ENCODE data around the gene CD59.
"Not testable (repeated sequence)": the region's sequence is repeated elsewhere in the genome, so short reads cannot be mapped to it uniquely, and the experiment has no call there.

The CD59 gene

DNA sequence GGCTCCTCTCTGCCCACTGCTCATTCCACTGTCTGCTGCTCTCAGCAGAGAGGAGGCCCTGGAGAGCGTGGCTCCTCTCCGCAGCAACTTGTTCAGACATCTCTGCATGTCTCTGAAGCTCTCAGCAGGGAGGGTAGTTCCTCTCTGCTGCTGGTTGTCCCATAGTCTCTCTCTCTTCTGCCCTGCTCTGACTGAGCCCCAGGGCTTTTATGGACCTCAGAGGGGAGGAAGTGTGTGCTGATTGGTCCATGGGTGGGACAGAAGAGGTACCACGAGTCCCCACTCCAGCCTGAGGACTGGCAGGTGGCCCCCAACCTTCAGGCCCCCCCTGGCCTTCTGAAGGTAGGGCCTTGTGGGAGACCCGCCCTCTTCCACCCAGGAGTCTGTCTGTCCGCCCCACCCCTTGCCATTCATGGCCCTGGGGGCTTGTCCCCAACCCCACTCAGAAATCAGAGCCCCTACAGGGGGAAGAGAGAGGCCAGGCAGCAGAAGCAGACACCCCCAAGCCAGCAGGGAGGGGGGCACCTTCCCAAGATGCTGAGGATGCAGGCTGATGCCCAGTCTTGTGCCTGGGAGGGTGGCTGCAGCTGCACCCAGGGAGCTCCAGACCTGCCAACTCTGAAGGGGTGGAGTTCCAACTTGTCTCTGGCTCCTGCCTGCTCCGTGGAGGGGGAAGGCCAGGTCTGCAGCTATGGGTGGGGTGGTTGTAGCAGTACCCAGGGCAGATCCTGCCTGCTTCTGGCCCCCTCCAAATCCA lies 70.7 kb downstream of the CD59 start:
- DNase-seq: no peak

DNA sequence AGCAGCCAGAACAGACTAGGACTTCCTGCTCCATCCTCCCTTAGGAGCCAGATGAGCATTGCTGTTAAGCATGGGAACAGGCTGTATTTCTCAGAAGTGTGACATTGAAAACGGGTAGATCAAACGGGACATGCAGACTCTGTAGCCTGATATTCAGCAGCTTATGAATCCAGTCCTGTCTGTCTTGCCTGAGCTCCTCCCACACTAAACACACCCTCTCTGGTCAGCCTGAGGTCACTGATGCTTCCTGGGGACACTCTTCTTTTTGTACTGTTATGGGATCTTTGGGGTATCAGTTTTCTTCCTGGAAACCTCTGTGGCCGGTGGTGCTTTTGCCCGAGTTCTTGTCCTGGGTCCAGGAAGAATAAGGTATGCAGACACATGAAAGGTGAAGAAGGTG lies 71.4 kb downstream of the CD59 start:
- no peak for DNase-seq

DNA sequence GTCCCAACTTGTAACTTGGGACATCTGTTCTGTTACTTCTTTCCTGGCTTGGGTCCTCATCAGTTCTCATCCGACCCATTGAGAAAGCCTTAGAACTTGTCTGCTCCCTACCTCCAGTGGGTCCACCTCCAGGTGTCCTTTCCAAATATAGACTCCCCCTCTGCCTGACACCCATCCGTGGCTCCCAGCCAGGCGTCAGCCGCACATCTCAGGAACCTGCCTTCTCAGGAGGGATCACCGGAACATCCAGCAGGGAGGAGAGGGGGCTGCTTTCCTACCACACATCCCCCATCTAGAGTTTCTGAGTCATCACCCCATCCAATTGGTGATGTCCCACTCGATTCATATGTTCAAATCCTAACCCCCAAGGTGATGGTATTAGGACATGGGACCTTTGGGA lies 72.1 kb downstream of the CD59 start:
- no peak for DNase-seq

DNA sequence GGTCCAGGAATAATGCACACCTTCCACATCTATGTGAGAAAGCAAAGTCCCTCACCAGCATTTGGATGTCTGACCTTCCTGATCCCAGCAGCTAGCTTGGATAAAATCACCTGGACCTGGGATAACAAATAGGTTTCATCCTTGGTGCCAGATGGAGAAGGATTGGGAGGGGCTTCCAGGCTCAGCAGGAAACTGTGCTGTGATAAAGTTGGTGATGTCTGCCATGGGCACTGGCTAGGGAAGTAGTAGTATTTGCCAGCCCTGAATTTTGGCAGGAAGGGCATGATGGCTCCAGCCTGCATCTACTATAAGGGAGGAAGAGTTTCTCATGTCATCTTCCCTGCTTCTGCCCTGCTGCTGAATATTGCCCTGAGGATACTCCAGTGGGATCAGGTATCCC lies 73.1 kb downstream of the CD59 start:
- no peak for DNase-seq

DNA sequence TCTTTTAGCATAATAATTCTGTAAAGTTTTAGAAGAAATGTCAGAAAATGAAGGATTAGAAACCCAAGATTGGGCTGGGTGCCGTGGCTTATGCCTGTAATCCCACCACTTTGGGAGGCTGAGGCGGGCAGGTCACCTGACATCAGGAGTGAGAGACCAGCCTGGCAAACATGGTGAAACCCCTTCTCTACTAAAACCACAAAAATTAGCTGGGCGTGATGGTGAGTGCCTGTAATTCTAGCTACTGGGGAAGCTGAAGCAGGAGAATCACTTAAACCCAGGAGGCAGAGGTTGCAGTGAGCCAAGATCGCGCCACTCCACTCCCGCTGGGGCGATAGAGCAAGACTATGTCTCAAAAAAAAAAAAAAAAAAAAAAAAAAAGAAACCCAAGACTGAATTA lies 74.7 kb downstream of the CD59 start:
- DNase-seq: not testable (repeated sequence)

DNA sequence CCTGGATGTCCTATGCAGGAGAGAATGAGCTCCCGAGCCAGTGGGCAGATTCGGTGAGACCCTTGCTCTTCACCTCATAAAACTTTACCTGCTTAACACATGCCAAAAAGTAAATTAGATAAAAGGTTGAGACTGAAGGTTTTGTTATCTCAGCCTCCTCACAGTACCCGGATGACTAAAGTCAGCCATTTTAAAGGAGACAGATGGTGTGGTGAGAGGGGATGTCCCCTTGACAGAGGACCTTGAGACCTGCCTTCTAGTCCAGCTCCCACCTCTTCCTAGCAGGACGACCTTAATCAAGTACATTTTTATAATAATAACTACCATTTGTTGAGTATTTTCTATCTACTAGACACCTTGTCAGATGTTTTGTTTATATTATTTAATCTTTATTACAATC lies 75.3 kb downstream of the CD59 start:
- no peak for DNase-seq

GRCh38 chr11:33659370-33660139 lies 76.7 kb downstream of the CD59 start:
- DNase-seq: no peak

DNA sequence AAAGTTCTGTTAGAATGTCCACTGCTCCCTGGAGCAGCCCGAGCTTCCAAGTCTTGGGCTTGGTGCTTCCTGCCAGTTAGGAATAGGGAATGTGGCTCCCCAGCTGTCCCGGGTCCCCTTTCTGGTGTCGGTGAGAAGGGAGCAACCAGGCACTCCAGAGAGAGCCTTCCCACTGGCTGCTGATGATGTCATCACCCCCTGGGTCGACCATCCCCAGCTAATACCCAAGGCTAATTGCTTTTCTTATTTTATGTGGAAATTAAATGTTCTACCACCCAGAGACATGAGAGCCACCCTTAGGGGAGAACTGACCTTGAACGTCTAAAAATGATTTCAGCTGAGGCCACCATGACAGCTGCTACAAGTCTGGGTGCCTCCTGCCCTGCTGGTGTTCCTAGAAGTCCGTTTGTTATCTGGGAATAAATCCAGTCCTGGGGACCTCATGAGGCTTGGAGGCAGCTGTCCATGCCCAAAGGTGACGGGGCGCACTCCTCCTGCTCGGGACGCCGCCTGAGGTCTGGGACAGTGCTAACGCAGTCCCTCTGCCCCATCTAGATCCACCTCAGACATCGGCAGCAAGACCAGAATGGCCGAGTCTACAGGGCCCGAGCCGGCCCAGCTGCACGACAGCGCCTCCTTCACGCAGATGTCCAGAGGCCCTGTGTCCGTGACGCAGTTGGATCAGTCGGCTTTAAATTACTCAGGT lies 77.9 kb downstream of the CD59 start:
- no peak for DNase-seq

GRCh38 chr11:33657757-33658156 lies 78.5 kb downstream of the CD59 start:
- no peak for DNase-seq

- no peak for DNase-seq
Measured at GRCh38 chr11:33656768-33657167, 79.5 kb downstream of the CD59 start.

DNA sequence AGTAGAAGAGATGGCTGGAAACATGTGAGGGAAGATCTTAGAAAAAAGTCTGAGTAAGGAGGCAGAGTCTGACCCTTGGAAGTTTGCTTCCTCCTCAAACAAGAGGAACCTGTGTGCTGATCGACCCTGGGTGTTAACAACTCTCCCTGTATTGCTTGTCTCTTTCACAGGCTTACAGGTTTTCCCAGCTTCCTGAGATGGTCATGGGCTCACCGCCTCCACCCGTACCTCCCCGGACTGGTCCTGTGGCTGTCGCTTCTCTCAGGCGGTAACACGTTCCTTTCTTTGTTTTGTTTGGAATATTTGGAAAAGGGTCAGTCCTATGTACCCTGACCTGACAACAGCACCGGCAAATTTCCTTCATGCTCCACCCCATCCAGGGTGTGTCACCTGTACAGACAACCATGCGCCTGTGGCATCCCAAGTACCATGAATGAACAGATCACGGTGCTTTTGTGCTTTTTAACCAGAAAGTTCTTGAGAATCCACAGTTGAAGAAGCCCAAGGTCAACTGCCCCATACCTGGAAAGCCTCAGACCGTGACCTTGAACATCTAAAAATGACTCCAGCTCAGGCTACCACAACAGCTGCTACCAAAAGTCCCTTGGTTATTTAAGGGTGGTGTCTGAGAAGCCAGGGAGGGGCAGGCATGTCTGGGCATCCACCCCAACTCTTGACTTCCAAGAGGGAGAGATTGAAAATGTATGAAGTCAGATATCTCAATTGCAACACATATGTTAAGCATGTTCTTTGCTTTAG lies 80.2 kb downstream of the CD59 start:
- no peak for DNase-seq

DNA sequence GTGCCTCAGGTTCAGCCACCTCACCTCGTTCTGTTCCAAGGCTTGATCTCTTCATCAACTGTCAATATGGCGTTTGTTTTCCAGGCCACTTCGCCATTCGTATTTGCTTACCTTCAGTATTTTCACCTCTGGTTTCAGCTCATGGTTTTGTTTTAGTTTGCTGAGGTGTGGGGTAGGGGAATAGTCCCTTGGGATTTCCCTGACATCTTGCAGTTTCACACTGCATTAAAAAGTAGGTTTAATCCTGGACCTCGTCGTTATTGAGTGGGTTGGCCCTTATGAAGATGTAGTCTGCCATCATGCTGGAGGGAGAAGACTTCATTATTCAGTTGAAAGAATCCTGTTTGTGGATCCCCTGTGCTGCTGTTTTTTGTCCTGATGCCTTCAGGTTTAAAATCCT lies 81.6 kb downstream of the CD59 start:
- DNase-seq: no peak

All from T-helper 2 cell (primary cell).